ENCODE results near the gene PPP2R3B. TPM values are rescaled to one million over a fixed set of nuclear protein-coding genes. Genes with fewer than 3 reads are reported as not detected.
A peak's percentile ranks its signal among the peaks of the same experiment; 100 is the strongest.

Gene PPP2R3B
- total RNA-seq, 2 donors from 2014 or later, result 6.8 to 14.5 TPM

- DNase-seq (ENCODE audit: low spot score), result no peak
- Histone ChIP-seq H3K27me3 (replicated peaks; ENCODE audit: insufficient read depth) (no peaks in the 10 kb centered on the region), H3K36me3 (no peaks in the 10 kb centered on the region), H3K4me1 (ENCODE audit: control insufficient read depth in 1 of 2, low read depth in 2 of 2) (peaks cover 4 to 11% of the 10 kb centered on the region in 2 donors), H3K4me3 (no peak overlapping the region), H3K27ac (no peak overlapping the region), H3K9me3 (no peaks in the 10 kb centered on the region)
- ATAC-seq (ENCODE audit: insufficient number of reproducible peaks, low FRiP score, low read depth), result no peak
- TF ChIP-seq CTCF (IDR thresholded peaks at IDR 0.05), result no peak
Measured at GRCh38 chrX:333611-334311, 52.9 kb downstream of the PPP2R3B start.

GRCh38 chrX:332916-333610, 53.6 kb downstream of the PPP2R3B start:
- Histone ChIP-seq H3K27ac (no peak overlapping the region), H3K27me3 (replicated peaks; ENCODE audit: insufficient read depth) (no peaks in the 10 kb centered on the region), H3K4me1 (ENCODE audit: control insufficient read depth in 1 of 2, low read depth in 2 of 2) (peaks cover 4 to 11% of the 10 kb centered on the region in 2 donors), H3K9me3 (no peaks in the 10 kb centered on the region), H3K4me3 (no peak overlapping the region), H3K36me3 (no peaks in the 10 kb centered on the region)
- no peak for TF ChIP-seq CTCF (IDR thresholded peaks at IDR 0.05)
- DNase-seq (ENCODE audit: low spot score) (no peak), ATAC-seq (ENCODE audit: insufficient number of reproducible peaks, low FRiP score, low read depth) (no peak)

GRCh38 chrX:332496-332860, 54.2 kb downstream of the PPP2R3B start:
- H3K9me3 ChIP-seq, result no peaks in the 10 kb centered on the region
- peaks cover 4 to 11% of the 10 kb centered on the region in 2 donors for H3K4me1 ChIP-seq (ENCODE audit: control insufficient read depth in 1 of 2, low read depth in 2 of 2)
- no peak overlapping the region for H3K4me3 ChIP-seq
- no peak for ATAC-seq (ENCODE audit: insufficient number of reproducible peaks, low FRiP score, low read depth)
- no peaks in the 10 kb centered on the region for H3K36me3 ChIP-seq
- TF ChIP-seq CTCF (IDR thresholded peaks at IDR 0.05), result no peak
- H3K27me3 ChIP-seq (replicated peaks; ENCODE audit: insufficient read depth), result no peaks in the 10 kb centered on the region
- H3K27ac ChIP-seq, result no peak overlapping the region
- DNase-seq (ENCODE audit: low spot score), result no peak

- Histone ChIP-seq H3K27me3 (replicated peaks; ENCODE audit: insufficient read depth) (no peaks in the 10 kb centered on the region), H3K9me3 (no peaks in the 10 kb centered on the region), H3K4me1 (ENCODE audit: control insufficient read depth in 1 of 2, low read depth in 2 of 2) (peaks cover 4 to 11% of the 10 kb centered on the region in 2 donors), H3K36me3 (no peaks in the 10 kb centered on the region), H3K27ac (no peak overlapping the region), H3K4me3 (peak overlapping the region; percentile 41)
- no peak for TF ChIP-seq CTCF (IDR thresholded peaks at IDR 0.05)
- ATAC-seq (ENCODE audit: insufficient number of reproducible peaks, low FRiP score, low read depth) (no peak), DNase-seq (ENCODE audit: low spot score) (no peak)
Measured at GRCh38 chrX:331825-332495, 54.7 kb downstream of the PPP2R3B start.

- Histone ChIP-seq H3K36me3 (no peaks in the 10 kb centered on the region), H3K27ac (no peak overlapping the region), H3K9me3 (no peaks in the 10 kb centered on the region), H3K4me1 (ENCODE audit: control insufficient read depth in 1 of 2, low read depth in 2 of 2) (peaks cover 4 to 11% of the 10 kb centered on the region in 2 donors), H3K4me3 (peak overlapping the region; percentile 41), H3K27me3 (replicated peaks; ENCODE audit: insufficient read depth) (no peaks in the 10 kb centered on the region)
- DNase-seq (ENCODE audit: low spot score), result no peak
- no peak for TF ChIP-seq CTCF (IDR thresholded peaks at IDR 0.05)
- ATAC-seq (ENCODE audit: insufficient number of reproducible peaks, low FRiP score, low read depth), result no peak
Measured at GRCh38 chrX:331151-331824, 55.4 kb downstream of the PPP2R3B start.

All from thoracic aorta (tissue), 2 donors.